ENCODE data around the gene NFE2L2. TPM values are rescaled to one million over a fixed set of nuclear protein-coding genes. Genes with fewer than 3 reads are reported as not detected.
A peak's percentile ranks its signal among the peaks of the same experiment; 100 is the strongest.

NFE2L2 gene
- total RNA-seq, 1 donor from 2014 or later = 83.3 TPM

DNA sequence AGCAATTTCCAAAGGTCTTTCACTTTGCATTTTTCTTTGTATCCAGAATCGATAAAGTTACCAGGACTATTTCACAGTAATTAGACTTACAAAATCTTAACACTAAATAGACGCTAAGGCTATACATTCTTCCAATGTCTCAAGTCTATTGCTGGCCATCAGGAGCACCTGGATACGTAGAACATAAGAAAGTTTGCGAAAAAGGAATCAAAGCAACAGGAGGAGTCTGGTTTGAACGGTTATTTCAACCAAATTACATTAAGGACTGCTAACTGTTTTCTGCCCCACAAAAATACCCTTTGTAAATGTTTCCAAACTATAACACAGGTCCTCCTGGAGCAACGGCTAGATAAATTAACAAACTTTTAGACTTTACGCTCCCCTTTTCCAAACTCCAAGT lies 53.4 kb downstream of the NFE2L2 start:
- peaks cover 7% of the 10 kb centered on the region for H3K36me3 ChIP-seq (ENCODE audit: insufficient read depth, low read length)
- H4K20me1 ChIP-seq (ENCODE audit: insufficient read depth, low read length) = peaks cover 29% of the 10 kb centered on the region
- FAIRE-seq = no peak
- H3K4me3 ChIP-seq (ENCODE audit: insufficient read depth, low read depth, low read length) = peak overlapping the region; percentile 74
- Mint-ChIP-seq H3K4me1 (ENCODE audit: low read depth, unreplicated experiment) (peaks cover 17% of the 10 kb centered on the region), H3K27me3 (ENCODE audit: low read depth, unreplicated experiment) (no peaks in the 10 kb centered on the region), H3K4me3 (ENCODE audit: unreplicated experiment) (peak overlapping the region; percentile 93), H3K36me3 (ENCODE audit: low read depth, unreplicated experiment) (peaks cover 3% of the 10 kb centered on the region), H3K27ac (ENCODE audit: unreplicated experiment) (peak overlapping the region; percentile 100), H3K9me3 (ENCODE audit: unreplicated experiment) (no peaks in the 10 kb centered on the region)
- H3K9ac ChIP-seq (ENCODE audit: low read length) = peak overlapping the region; percentile 98
- peaks cover 21% of the 10 kb centered on the region for H3K4me1 ChIP-seq (ENCODE audit: insufficient read depth, low read length)
- H3K27me3 ChIP-seq (ENCODE audit: insufficient read depth, low read length) = no peaks in the 10 kb centered on the region
- H3K9me3 ChIP-seq (ENCODE audit: insufficient read depth, low read depth, low read length) = no peaks in the 10 kb centered on the region
- DNase-seq (ENCODE audit: low read depth) = no peak
- peak overlapping the region; percentile 98 for H3K27ac ChIP-seq (ENCODE audit: low read depth, low read length)
- H3K4me2 ChIP-seq (ENCODE audit: low read length) = peak overlapping the region; percentile 95
- H3K79me2 ChIP-seq (ENCODE audit: insufficient read depth, low read length) = peaks cover 50% of the 10 kb centered on the region
- H2AFZ ChIP-seq (ENCODE audit: low read depth, low read length) = no peak overlapping the region
- TF ChIP-seq EZH2 (IDR thresholded peaks at IDR 0.05; ENCODE audit: insufficient read depth, low read length) = no peak
- TF ChIP-seq, protein P1, sequence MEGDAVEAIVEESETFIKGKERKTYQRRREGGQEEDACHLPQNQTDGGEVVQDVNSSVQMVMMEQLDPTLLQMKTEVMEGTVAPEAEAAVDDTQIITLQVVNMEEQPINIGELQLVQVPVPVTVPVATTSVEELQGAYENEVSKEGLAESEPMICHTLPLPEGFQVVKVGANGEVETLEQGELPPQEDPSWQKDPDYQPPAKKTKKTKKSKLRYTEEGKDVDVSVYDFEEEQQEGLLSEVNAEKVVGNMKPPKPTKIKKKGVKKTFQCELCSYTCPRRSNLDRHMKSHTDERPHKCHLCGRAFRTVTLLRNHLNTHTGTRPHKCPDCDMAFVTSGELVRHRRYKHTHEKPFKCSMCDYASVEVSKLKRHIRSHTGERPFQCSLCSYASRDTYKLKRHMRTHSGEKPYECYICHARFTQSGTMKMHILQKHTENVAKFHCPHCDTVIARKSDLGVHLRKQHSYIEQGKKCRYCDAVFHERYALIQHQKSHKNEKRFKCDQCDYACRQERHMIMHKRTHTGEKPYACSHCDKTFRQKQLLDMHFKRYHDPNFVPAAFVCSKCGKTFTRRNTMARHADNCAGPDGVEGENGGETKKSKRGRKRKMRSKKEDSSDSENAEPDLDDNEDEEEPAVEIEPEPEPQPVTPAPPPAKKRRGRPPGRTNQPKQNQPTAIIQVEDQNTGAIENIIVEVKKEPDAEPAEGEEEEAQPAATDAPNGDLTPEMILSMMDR (IDR thresholded peaks at IDR 0.05; ENCODE audit: insufficient read depth, low read depth, low read length) = no peak

GRCh38 chr2:177207101-177207500 lies 57.4 kb downstream of the NFE2L2 start:
- Histone ChIP-seq H3K9me3 (ENCODE audit: insufficient read depth, low read depth, low read length) (no peaks in the 10 kb centered on the region), H3K4me2 (ENCODE audit: low read length) (no peak overlapping the region), H2AFZ (ENCODE audit: low read depth, low read length) (no peak overlapping the region), H3K27ac (ENCODE audit: low read depth, low read length) (no peak overlapping the region), H4K20me1 (ENCODE audit: insufficient read depth, low read length) (no peaks in the 10 kb centered on the region), H3K9ac (ENCODE audit: low read length) (no peak overlapping the region), H3K4me3 (ENCODE audit: insufficient read depth, low read depth, low read length) (no peak overlapping the region), H3K27me3 (ENCODE audit: insufficient read depth, low read length) (no peaks in the 10 kb centered on the region), H3K36me3 (ENCODE audit: insufficient read depth, low read length) (no peaks in the 10 kb centered on the region), H3K4me1 (ENCODE audit: insufficient read depth, low read length) (peaks cover 14% of the 10 kb centered on the region), H3K79me2 (ENCODE audit: insufficient read depth, low read length) (peaks cover 16% of the 10 kb centered on the region)
- no peaks in the 10 kb centered on the region for H3K9me3 Mint-ChIP-seq (ENCODE audit: unreplicated experiment)
- H3K4me1 Mint-ChIP-seq (ENCODE audit: low read depth, unreplicated experiment) = peaks cover 5% of the 10 kb centered on the region
- FAIRE-seq (no peak), DNase-seq (ENCODE audit: low read depth) (no peak)
- H3K27me3 Mint-ChIP-seq (ENCODE audit: low read depth, unreplicated experiment) = no peaks in the 10 kb centered on the region
- TF ChIP-seq, protein P1 (IDR thresholded peaks at IDR 0.05; ENCODE audit: insufficient read depth, low read depth, low read length) = no peak
- no peak for TF ChIP-seq EZH2 (IDR thresholded peaks at IDR 0.05; ENCODE audit: insufficient read depth, low read length)
- no peak overlapping the region for H3K4me3 Mint-ChIP-seq (ENCODE audit: unreplicated experiment)
- no peaks in the 10 kb centered on the region for H3K36me3 Mint-ChIP-seq (ENCODE audit: low read depth, unreplicated experiment)
- H3K27ac Mint-ChIP-seq (ENCODE audit: unreplicated experiment) = no peak overlapping the region

- Histone ChIP-seq H4K20me1 (ENCODE audit: insufficient read depth, low read length) (no peaks in the 10 kb centered on the region), H3K4me2 (ENCODE audit: low read length) (no peak overlapping the region), H3K79me2 (ENCODE audit: insufficient read depth, low read length) (no peaks in the 10 kb centered on the region), H3K27me3 (ENCODE audit: insufficient read depth, low read length) (no peaks in the 10 kb centered on the region), H3K27ac (ENCODE audit: low read depth, low read length) (no peak overlapping the region), H3K4me1 (ENCODE audit: insufficient read depth, low read length) (no peaks in the 10 kb centered on the region), H3K9me3 (ENCODE audit: insufficient read depth, low read depth, low read length) (no peaks in the 10 kb centered on the region), H3K9ac (ENCODE audit: low read length) (no peak overlapping the region), H3K4me3 (ENCODE audit: insufficient read depth, low read depth, low read length) (no peak overlapping the region), H3K36me3 (ENCODE audit: insufficient read depth, low read length) (no peaks in the 10 kb centered on the region), H2AFZ (ENCODE audit: low read depth, low read length) (no peak overlapping the region)
- Mint-ChIP-seq H3K4me3 (ENCODE audit: unreplicated experiment) (no peak overlapping the region), H3K4me1 (ENCODE audit: low read depth, unreplicated experiment) (no peaks in the 10 kb centered on the region), H3K27me3 (ENCODE audit: low read depth, unreplicated experiment) (no peaks in the 10 kb centered on the region), H3K36me3 (ENCODE audit: low read depth, unreplicated experiment) (no peaks in the 10 kb centered on the region), H3K27ac (ENCODE audit: unreplicated experiment) (no peak overlapping the region), H3K9me3 (ENCODE audit: unreplicated experiment) (no peaks in the 10 kb centered on the region)
- no peak for FAIRE-seq
- TF ChIP-seq EZH2 (IDR thresholded peaks at IDR 0.05; ENCODE audit: insufficient read depth, low read length) = no peak
- TF ChIP-seq, protein P1 (IDR thresholded peaks at IDR 0.05; ENCODE audit: insufficient read depth, low read depth, low read length) = no peak
- DNase-seq (ENCODE audit: low read depth) = no peak
Observed at GRCh38 chr2:177204417-177204816, 60.1 kb downstream of the NFE2L2 start.

All from astrocyte (in vitro differentiated cells and primary cell).